GM18507 (cell line): Measurements from ENCODE around the gene RAB8A.
"Not testable (repeated sequence)": the region's sequence is repeated elsewhere in the genome, so short reads cannot be mapped to it uniquely, and the experiment has no call there.

Experiments used
- DNase-seq: peaks from one replicate; pipeline ENCODE4 v3.0.0; 2011; ENCODE audit warnings: low read depth; ENCODE audit not compliant: insufficient read length; ENCODE audit errors: extremely low spot score
- FAIRE-seq: peaks from 2 replicates; lab custom pipeline; 2011; peaks lifted over from hg19 to GRCh38; lab: Jason Lieb, UNC

RAB8A gene

DNA sequence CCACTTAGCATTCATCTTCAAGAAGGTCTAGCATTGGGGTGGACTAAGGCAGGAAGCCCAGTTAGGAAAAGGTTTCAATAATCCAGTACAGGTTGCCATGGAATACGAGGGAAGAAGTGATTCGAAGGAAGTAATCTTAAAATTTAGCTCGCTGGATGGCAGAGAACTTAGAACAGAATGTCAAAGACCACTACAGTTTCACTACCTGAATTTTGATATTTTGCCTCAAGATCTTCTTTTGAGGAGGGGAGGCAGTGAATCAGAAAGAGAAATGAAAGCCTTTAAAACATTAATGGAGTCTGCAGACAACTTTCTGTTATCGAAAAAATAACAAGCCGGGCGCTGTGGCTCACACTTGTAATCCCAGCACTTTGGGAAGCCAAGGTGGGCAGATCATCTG is 7.0 kb upstream of the RAB8A start:
- no peak for FAIRE-seq

DNA sequence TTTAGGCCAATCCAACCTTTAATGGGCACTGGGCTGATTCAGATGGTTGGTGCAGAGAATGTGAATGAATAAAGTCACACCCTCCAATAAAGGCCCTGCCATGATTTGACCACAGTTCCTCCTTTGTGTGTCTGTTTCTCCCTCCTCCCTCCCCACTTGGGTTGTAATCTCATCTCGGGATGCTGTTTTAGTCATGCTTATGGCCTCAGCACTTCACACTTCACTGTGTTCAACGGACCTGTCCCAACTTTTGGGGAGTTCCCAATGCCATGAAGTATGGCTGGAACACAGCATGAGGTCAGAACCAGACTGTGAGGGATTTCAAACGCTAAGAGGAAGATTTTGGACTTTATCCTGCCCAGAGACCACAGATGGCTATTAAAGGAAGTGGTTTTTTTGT is 5.6 kb upstream of the RAB8A start:
- FAIRE-seq, result peak; percentile 48
- no peak for DNase-seq

More for the DNA sequence above, 7.0 kb upstream of the RAB8A start:
- no peak for DNase-seq

DNA sequence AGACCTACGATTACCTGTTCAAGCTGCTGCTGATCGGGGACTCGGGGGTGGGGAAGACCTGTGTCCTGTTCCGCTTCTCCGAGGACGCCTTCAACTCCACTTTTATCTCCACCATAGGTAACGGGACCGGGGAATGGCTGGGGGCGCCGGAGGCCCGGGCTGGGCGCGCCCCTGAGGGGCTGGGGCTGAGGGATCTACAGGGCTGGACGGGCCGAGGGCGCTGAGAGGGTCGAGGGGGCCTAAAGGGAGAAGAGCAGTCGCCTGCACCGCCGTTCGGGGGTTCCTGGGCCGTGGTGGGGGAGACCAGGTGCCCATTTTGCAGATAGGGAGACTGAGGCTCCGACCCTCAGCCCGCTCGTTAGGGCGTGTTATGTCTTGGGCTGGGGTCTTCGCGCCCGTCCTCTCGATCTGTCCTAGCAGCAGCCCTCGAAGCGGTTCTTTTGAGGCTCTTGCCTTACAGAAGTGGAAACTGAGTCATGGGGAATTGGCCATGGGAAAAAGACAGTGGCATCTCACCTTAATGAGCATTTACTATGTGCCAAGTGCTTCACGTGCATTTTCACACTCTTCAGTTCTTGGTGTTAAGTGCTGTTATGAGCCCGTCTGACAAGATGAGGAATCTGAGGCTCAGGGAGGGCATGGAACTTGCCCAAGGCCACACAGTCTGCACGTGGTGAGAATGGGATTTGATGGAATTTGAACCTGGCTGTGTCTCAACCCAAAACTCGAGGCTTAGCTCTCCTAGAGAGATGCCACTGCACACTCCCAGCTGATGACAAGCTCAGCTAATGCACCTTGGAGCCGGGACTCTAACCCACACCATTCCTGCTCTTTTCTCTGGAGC is 442 bp downstream of the RAB8A start:
- FAIRE-seq (no peak), DNase-seq (no peak)

DNA sequence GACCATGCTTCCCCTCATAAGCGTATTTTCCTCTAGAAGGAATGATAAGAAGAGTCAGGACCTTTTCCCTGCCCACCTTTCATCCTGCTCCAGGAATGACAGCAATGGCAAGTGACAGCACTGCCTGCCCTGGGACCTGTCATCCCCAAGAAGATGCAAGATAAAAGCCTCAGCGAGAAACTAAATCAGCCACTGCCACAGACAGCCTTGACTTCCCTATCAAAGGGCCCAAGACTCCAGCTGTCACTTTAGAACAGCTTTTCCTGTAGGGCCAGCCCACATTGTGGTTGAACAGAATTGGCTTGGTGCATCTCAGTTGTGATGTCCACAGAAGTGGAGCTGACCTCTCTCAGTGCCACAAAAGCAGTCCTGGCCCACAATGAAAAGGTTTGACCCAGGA is 1.1 kb downstream of the RAB8A start:
- DNase-seq, result no peak
- no peak for FAIRE-seq

DNA sequence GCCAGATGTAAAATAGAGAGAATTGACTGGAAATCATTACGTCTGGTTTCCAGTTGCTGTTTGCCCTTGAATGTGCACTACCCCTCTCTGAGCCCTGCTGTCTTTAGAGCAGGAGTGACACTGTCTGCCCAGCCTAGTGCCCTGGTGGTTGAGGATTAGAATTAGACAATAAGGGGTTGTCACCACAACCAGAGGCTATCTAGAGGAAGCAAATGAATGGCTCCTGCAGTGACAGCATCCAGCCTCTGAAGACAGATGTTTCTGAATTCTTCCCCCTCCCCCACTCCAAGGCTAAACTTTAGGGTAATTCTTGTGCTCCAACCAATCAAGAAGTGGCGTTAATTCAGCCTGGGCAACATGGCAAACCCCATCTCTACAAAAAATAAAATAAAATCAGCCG is 2.0 kb downstream of the RAB8A start:
- no peak for FAIRE-seq

DNA sequence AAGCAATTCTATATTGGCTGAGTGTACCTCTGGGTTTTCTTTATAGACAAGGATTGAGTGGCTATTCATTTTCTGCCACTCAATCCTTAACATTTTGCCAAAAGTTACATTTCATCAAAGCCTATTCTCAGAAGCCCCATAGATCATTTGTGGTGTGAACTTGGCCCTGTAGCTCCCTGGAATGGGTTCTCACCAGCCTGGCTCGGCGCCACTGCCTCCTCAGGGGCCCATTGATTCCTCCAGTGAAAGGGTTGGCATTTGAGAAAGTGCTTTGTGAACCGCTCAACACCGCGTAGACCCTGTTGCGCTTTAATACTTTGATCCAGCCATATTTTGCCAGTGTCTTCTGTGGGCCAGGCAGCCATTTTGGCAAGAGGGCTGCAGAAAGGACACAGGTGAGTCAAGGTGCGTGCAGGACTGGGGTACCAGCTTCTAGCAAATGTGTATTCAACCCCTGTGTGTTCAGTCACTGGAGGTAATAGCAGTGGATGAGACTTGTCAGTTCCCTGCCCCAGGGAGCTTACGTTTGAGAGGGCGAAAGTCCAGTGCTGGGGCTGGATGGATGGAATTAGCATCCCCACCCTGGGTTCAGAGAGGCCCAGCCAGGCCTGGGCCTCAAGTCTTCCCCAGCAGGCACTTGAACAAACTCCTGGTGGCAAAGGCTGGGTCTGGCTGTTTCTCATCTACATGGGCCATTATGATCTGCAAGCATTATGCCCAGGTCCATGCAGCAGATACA is 3.8 kb downstream of the RAB8A start:
- DNase-seq, result no peak
- no peak for FAIRE-seq

More for the DNA sequence above, 2.0 kb downstream of the RAB8A start:
- DNase-seq, result no peak

DNA sequence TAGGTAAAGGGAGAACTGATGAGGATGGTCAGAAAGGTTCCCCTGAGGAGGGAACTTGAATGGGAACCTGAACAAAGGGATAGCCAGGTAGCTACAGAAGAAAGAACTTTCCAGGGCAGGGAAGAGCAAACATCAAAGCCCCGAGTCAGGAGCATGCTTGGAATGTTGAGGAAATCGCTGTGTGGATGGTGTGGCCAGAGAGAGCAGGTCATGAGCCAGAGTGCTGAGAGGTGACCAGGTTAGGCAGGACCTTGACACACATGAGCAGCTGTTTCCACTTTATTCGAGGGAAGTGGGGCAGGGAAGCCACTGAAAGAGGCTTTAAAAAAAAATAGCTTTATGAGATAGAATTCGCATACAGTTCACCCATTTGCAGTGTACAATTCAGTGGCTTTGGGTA is 4.4 kb downstream of the RAB8A start:
- FAIRE-seq (no peak), DNase-seq (no peak)

DNA sequence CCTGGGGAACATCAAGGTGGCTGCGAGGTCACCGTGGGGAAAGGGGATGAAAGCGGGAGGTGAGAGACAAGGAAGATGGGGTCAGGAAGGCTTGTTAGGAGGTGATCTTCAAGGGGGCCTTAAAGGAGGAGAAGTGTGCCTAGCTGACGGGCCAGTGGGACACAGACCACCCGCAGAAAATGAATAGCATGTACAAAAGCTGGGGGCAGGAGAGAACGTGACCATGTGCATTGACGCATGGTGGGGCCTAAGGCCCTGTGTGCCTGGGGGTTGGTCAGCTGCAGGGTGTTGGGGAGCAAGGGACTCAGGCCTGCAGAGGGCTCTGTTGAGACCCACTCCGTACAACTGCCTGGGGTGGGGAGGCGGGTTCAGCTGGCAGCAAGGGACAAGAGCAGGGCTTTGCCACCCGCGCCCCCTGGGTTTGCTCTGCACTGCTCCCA is 5.9 kb downstream of the RAB8A start:
- no peak for DNase-seq
- FAIRE-seq, result peak; percentile 80

DNA sequence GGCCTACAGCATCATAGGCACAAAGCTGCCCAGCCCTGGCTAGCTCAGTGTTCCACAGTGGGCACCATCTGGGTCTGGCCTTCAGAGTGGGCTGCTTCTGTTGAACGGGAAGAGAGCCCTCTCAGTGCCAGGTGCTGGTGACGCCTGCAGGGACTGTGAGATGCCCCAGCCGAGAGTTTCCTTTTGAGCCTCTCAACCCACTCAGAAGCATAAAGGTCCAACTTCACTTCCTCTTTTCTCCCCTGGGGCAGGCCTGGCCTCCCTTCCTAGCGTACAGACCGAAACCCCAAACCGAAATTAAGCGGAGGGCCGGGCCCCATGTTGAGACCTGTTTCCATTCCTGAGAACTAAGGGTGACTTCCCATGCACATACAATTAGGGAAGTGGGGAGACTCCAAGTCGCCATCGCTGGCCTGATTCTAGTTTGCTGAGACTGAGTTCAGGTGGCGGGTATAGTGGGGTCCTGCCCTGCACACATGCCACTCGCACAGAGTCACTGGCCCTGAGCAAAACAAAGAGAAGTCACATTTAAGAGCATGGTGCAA is 6.9 kb downstream of the RAB8A start:
- FAIRE-seq (peak; percentile 96), DNase-seq (peak; percentile 73)

DNA sequence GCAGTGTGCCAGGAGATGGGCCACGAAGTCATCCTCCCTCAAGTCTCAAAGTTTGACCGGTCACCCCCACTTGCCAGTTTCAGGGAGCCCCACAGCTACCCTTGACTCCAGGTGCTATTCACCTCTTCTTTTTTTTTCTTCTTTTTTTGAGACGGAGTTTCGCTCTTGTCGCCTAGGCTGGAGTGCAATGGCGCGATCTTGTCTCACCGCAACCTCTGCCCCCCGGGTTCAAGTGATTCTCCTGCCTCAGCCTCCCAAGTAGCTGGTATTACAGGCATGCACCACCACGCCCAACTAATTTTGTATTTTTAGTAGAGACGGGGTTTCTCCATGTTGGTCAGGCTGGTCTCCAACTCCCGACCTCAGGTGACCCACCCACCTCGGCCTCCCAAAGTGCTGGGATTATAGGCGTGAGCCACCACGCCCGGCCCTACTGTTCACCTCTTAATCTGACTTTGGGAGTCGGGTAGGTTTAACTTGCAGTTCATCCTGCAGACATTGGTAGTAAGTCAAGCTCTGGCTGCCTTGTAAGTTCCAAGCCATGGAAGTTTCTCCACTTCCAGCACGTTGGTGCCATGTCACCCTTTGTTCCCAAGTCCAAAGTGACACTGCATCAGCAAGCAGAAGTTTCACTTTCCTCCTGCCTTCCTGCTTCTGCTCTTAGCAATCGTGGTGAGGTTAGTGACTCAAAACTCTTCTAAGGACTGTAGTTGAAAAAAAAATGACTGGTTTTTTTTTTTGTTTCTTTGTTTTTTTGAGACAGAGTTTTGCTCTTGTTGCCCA is 7.6 kb downstream of the RAB8A start:
- not testable (repeated sequence) for DNase-seq
- peak; percentile 79 for FAIRE-seq

DNA sequence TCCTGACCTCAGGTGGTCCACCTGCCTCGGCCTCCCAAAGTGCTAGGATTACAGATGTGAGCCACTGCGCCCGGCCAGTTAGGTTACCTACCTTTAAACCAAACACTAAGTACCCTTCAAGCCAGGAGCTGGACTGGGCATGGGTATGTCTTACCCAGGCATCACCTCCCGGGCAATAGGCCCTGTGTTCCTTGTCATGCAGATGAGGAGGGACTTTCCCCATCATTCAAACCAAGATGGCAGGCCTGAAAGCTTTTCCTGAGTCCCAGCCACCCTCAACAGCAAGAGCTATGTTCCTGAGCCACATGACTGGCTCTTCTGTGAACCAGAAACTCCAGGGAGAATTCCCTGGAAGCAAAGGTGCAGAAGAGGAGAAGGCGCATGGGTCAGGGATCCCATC is 9.5 kb downstream of the RAB8A start:
- FAIRE-seq (no peak), DNase-seq (no peak)

DNA sequence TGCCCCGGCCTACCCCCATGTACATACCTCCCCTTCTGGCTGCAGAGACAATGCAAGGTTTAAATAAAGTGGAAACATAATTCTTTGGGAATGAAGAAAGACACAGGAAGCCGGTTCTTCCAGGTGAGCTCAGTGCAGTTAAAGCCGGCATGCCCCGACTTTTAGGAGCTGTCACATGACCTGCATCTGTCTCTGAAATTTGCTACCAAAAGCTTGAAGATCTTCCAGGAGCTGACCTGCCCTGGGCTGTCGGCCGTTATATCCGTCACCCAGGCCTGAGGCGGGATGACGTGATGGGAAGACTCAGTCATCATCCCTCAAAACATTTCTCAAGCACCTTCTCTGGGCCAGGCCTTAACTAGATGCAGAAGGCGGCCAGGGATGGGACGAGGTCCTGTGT is 10.3 kb downstream of the RAB8A start:
- no peak for DNase-seq
- FAIRE-seq, result no peak

DNA sequence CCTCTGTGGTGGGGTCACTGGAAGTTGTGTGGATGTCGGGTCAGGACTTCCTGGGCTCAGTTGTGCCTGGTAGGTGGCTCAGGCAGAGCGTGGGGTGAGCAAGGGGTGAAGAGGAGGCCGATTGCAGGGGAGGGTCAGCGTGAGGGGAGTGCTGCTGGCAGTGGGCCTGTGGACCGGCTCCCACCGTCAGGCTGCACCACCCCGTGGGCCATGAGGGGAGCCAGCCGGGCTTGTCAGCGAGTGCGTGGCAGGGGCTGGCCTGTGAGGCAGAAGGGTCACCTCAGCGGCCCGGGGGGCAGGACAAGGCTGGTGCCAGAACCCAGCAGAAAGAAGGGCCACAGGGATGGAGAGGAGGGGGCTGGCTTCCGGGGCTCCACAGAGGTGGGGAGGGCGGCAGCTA is 13.3 kb downstream of the RAB8A start:
- FAIRE-seq (no peak), DNase-seq (no peak)

DNA sequence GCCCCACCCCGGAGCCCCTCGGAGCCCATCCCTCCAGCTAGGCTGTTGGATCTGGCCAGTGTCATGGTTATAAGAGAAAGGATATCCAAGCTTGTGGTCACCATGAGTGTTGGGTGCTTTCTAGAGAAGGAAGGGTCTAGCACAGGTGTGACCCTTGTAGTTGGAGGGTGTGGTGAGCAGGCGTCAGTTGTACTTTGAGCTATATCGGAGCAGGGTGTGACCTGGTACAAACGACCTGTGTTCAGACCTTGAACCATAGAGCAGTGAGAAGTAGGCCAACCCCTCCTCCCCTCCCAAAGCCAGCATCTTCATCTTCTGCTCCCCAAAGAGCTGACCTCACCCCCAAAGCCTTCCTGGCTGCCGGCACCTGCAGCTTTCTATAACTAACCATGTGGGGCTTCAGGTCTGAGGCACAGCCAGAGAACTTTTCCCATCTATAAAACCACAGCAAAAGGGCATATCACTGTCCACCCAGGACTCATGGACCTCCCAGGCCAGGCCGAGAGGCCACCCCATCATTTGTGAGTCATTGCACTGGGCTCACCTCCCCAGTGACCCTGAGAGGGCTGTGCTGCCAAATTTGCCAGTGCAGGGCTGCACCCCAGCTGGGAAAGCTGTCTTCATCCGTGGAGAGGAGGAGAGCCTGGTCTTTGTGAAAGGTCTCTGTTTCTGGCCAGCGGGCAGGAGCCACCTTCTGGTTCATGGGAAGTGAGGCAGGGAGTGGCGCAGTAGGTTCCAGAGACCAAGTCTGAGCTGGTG is 14.2 kb downstream of the RAB8A start:
- FAIRE-seq (no peak), DNase-seq (no peak)

DNA sequence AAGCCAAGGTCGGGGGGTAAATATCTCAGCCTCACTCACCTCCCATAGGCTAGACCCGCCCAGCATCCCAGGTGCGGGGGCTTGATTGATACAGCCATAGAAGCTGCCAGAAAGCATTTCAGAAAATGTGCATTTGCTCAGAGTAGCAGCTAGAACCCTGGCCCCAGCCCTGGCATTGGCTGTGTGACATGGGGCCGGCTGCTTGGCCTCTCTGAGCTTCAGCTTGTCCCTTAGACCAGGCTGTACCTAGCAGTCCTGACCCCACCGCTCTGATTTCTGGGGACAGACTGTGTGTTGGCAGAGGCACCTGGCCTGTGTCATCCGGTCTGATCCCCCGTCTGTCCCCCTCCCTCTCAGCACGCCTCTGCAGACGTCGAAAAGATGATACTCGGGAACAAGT is 15.4 kb downstream of the RAB8A start:
- FAIRE-seq, result no peak
- no peak for DNase-seq

DNA sequence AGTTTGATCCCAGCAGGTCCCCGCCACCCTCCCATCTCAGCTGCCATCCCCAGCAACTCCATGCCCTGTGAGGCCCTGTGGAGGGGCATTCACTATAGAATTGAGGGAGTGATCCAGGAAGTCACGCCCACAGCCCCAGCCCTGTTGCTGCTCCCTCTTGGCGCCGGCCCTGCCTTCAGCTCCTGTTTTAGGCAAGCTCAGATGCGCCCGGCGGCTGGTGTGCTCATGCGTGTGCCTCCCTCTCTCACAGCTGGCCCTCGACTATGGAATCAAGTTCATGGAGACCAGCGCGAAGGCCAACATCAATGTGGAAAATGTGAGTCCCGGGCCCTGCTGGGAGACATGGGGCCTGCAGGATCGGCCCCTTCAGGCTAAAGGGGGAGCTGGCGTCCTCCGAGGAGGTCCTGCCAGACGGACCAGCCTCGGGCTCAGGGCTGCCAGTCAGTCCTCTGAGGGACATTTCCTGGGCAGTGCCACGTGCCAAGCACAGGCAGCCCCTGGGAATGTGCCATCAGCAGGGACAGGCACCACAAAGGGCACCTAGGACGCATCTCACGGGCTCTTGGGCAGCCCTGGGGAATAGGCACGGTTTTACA is 16.2 kb downstream of the RAB8A start:
- DNase-seq, result no peak
- no peak for FAIRE-seq

DNA sequence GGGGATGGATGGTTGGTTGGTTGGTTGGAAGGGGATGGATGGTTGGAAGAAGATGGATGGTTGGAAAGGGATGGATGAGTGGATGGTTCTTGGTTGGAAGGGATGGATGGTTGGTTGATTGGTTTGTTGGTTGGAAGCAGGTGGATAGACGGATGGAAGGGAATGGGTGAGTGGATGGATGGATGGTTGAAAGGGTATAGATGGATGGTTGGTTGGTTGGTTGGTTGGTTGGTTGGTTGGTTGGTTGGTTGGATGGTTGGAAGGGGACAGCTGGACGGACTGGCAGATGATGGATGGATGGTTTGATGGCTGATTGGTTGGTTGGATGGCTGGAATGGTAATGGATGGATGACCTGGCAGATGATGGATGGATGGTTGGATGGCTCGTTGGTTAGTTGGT is 20.0 kb downstream of the RAB8A start:
- no peak for FAIRE-seq
- DNase-seq, result no peak

DNA sequence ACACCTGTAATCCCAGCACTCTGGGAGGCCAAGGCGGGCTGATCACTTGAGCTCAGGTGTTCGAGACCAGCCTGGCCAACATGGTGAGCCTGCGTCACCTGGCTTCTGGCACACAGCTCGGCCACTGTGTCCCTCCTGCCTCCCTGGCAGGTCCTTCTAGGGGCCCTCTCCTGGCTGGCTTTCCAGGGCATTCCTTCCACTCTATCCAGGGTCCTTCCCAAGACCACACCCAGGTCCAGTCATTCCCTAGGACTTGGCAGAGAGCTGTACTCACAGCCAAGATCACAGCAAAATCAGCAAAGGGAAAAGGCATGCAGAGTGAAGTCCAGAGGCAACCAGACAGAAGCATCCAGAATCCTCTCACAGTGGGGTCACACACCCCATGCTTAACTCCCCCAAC is 22.1 kb downstream of the RAB8A start:
- no peak for FAIRE-seq
- no peak for DNase-seq

DNA sequence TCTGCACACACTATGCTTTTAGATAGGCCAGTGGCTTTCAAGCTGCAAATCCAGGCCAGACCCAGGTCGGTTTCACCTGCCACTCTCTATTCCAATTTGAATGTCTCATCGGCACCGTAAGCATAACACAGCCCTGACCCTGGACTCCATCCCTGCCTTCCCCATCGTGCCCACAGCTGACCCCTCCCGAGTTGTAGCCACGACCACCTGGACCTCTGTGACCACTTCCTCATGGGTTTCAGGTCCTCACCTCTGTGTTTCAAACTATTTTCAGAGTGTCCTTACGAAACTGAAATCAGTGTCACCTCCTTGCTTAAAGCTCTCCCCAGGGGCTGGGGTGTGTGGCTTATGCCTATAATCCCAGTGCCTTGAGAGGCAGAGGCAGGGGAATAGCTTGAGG is 22.8 kb downstream of the RAB8A start:
- no peak for DNase-seq
- FAIRE-seq, result peak; percentile 87
